ENCODE measurements around the gene TRPM4.

DNA sequence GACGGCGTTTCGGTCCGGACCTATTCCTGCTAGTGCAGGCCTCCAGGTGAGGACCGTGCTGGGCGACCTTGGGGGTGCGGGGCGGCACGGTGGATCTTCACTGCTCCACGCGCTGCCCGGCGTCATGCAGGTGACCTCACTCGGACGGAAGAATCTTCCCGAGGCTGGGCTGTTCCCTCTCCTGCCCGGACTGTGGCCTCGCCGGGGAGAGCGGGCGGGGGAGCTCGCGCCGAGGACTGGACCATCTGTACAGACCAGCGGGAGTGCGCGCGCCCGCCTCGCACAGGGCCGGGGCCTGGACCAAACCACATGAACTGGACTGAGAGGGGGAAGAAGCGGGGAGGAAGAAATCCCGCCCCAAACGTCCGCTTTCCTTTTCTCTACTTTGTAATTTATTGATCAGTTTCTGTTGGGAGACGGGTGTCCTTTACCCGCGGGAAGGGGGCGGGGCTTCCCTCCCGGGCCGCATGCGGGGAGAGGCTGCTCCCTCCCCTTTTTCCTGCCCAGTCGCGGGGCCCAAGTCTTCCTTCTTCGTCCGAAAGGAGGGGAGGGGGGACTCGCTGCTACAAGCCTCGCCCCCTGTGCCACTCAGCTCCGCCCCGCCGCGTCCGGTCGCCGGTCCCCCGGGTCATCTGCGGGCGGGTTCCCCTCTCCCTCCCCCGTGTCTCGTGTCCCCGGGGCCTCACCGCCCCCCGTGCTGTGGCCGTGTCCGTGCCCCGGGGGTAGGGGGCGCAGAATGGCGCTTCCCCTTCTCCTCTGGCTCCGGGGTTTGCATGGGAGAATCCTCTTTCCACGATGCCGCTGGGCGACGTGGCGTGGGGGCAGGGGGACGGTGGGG is 7.3 kb upstream of the TRPM4 start:
- TF ChIP-seq, protein P1, sequence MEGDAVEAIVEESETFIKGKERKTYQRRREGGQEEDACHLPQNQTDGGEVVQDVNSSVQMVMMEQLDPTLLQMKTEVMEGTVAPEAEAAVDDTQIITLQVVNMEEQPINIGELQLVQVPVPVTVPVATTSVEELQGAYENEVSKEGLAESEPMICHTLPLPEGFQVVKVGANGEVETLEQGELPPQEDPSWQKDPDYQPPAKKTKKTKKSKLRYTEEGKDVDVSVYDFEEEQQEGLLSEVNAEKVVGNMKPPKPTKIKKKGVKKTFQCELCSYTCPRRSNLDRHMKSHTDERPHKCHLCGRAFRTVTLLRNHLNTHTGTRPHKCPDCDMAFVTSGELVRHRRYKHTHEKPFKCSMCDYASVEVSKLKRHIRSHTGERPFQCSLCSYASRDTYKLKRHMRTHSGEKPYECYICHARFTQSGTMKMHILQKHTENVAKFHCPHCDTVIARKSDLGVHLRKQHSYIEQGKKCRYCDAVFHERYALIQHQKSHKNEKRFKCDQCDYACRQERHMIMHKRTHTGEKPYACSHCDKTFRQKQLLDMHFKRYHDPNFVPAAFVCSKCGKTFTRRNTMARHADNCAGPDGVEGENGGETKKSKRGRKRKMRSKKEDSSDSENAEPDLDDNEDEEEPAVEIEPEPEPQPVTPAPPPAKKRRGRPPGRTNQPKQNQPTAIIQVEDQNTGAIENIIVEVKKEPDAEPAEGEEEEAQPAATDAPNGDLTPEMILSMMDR (conservative IDR thresholded peaks at IDR 0.05; ENCODE audit: low read depth in 2 of 2), result no peak
- TF ChIP-seq REST (IDR thresholded peaks at IDR 0.05; ENCODE audit: unreplicated experiment), result no peak
